Astrocyte of the cerebellum (primary cell): ENCODE measurements around the gene RASA3.

Source experiments
- DNase-seq: peaks from one replicate; pipeline ENCODE4 v3.0.0-alpha.2; 2011; ENCODE audit warnings: low read depth
- H3K4me3 ChIP-seq: 2 replicates; pipeline ENCODE4 v1.5.1; 2011; ENCODE audit warnings: mild to moderate bottlenecking, low read depth, low read length, moderate library complexity
- CTCF ChIP-seq: IDR thresholded peaks from 2 replicates; pipeline ENCODE4 v1.5.1; 2012; ENCODE audit warnings: low read length, low read depth, moderate library complexity, mild to moderate bottlenecking; ENCODE audit errors: missing control alignments
- in situ Hi-C: cut with HindIII; loops from 2 replicates; pipeline ENCODE4 v1.10.0; 2017; ENCODE audit warnings: low sequenced_read_pairs

Gene RASA3

GRCh38 chr13:114061047-114061446 lies 71.4 kb downstream of the RASA3 start:
- DNase-seq = no peak
- TF ChIP-seq CTCF = no peak
- in situ Hi-C loops = no loop called here
- H3K4me3 ChIP-seq = no peak overlapping the region

- in situ Hi-C loops = loop anchor here (5.0 kb wide), 3 partner anchors 52 to 248 kb away; partner anchors contain the start of gene C13orf46
- no peak overlapping the region for H3K4me3 ChIP-seq
- DNase-seq = no peak
- no peak for TF ChIP-seq CTCF
Measured at GRCh38 chr13:114059946-114060860, 72.2 kb downstream of the RASA3 start.

GRCh38 chr13:114059428-114059827 lies 73.0 kb downstream of the RASA3 start:
- no peak for DNase-seq
- TF ChIP-seq CTCF = no peak
- H3K4me3 ChIP-seq = no peak overlapping the region
- in situ Hi-C loops = loop anchor here (5.0 kb wide), 3 partner anchors 53 to 247 kb away; partner anchors contain the start of gene C13orf46

- DNase-seq = no peak
- in situ Hi-C loops = loop anchor here (5.0 kb wide), 3 partner anchors 54 to 246 kb away; partner anchors contain the start of gene C13orf46
- no peak overlapping the region for H3K4me3 ChIP-seq
- no peak for TF ChIP-seq CTCF
Measured at GRCh38 chr13:114058051-114058867, 74.2 kb downstream of the RASA3 start.

GRCh38 chr13:114057166-114058050 lies 75.0 kb downstream of the RASA3 start:
- in situ Hi-C loops = loop anchor here (5.0 kb wide), 3 partner anchors 55 to 245 kb away; partner anchors contain the start of gene C13orf46
- TF ChIP-seq CTCF = no peak
- H3K4me3 ChIP-seq = no peak overlapping the region
- no peak for DNase-seq
